Measurements from ENCODE around the gene ZNF521.

Gene ZNF521

DNA sequence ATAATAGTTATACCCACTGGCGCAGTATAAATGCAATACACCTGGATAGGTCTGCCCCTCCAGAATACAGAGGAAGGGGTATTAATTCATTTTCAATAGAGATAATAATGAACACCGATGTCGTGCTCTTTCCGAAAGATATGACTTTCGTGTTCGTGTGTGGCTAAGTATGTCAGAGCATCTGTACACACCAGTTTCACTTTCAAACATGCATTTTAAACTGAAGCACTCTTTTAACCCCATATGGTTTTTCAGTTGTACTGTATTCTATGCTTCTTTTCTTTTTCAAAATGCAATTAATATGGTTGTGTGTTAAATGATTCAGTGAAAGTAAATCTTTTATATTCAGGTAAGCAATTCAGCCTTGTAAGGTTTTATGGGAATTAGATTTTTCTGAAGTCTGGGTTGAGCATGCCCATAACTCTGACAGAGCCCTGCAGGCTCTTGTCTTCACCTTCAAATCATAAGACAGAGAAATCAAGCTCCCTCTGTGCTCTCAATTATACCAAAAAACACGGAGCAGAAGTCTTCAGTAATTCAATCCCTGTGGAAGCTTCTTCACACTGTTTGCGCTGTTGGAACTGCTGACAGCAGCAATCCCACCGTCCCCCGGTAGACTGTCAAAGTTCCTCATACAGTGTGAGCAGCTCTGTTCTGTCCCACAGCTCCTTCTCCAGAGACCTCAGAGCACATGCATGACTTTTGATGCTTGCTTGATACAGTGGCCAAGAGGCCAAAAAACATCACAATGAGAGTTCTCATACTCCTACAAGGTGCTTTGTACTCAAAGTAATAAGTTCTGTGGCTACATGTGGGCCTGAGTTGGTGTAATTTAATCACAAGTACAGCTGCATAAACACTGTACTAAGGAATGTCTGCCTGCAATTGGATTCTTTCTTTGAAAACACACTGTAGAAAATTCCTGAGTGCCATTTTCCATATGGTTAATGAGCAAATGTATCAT is 186.8 kb downstream of the ZNF521 start:
- DNase-seq: no peak

DNA sequence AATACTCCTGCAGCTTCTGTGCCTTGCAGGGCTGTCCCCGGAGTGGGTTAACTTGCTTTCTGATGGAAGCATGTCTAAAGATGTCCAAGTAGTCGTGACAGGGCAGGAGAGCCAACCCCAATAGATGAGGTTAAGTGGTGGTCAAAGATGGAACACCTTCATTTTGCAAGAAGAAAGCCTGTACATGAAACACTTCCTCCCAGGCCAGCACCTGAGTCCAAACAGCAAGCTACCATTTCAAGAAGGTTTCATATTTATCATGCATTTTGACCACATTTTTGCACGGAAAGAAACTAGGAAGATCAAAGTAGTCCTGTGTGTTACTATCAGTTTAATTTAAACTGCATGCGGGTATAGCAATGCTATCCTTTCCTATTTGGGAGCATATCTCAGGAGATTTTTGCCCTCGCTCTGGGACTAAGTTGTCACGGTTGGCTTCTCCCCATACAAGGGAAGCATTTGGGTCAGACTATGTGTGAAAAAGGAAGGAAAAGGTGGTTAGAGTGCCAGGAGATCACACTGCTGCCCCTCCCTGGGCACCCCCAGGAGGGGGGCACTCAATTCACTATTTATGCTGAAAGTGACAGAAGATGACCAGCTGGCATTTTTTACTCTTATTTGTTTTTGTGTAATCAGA is 187.6 kb downstream of the ZNF521 start:
- no peak for DNase-seq

GRCh38 chr18:25153426-25153825 is 198.5 kb downstream of the ZNF521 start:
- no peak for DNase-seq

- DNase-seq: no peak
Measured at GRCh38 chr18:25147877-25148488, 204.0 kb downstream of the ZNF521 start.

DNA sequence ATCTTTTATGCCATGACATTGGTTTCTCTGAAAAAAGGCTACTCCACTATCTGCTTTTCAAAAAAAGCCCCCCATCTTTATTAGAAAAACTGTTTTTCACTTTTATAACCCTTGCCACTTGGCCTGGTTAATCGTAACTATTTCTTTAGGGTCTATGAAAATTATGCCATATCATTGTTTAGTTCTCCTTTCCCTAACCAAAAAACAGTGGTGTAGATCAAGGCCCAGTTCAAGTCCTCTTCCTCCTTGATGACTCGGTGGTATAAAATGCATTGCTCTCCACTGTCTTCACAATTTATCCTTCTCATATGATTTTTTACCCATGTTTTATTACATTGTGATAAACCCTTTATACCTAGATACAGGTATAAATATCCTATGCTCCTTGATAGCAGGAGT is 205.5 kb downstream of the ZNF521 start:
- DNase-seq: no peak

- no peak for DNase-seq
Measured at GRCh38 chr18:25145731-25146511, 206.0 kb downstream of the ZNF521 start.

DNA sequence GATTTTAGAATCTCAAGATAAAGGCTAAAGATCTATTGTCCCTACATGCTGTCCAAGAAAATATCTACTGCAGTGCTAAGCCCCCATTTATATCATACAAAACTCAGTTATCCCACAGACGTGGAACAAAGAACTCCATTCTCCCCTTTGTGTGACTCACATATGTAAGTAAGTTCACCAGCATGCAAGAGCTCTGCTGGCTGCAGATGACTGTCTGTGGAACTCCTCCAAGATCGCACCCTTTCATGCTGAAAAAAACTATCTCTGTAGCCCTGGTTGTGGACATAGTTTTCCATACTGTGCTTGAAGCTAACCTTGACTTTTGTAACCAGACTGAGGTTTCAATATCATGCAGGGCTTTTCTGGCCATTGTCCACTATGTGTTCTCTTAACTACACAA is 207.1 kb downstream of the ZNF521 start:
- DNase-seq: no peak

DNA sequence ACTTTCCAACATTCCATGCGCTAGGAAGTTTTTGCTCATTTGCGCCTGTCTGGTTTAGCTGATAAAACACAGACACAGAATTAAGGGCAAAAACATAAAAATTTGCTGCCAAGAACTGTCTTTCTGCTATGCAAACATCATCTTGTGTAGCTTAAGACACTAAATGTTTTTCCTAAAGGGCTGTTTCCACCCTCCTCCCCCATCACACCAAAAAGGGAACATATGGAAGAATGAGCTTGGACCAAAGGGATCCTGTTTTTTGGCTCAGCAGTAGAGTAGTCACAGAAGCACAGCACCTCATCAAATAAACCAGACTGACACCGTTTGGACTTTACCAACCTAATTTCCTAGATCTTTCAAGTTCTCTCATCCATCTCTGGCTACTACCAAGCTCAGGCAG is 210.1 kb downstream of the ZNF521 start:
- no peak for DNase-seq

DNA sequence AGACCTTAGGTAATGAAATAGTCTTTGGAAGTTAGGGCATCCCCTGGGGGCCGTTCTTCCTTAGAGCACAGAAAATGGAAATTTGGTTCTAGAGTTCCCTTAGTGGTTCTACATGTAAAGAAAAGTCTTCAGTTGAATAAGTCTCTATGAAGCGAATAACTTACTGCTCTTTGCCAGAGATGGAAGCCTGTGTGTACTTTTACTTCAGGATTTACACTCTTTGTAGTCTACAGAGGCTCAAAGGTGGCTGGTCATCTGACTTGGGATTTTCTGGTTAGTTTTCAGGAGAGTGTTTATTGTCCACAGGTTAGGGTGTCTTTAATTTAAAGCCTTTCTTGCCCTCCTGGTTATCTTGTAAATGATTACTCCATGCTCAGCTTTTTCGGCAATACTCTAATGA is 210.6 kb downstream of the ZNF521 start:
- no peak for DNase-seq

DNA sequence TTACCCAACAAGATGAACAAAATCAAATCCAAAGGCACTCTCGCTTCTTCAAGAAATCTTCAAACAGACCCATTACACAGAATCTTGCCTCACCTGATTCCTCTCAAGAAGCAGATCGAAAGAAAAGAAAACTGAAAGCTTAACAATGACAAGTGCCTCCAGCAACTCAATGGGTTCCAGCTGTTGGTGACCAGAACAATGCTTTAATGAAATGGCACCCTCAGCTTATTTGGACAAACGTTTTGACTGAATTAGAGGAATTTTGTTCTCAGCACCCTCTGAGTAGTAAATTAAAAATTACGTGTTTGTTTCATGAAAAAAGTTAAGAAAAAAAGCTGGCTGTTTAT is 211.0 kb downstream of the ZNF521 start:
- no peak for DNase-seq

- DNase-seq: no peak
Measured at GRCh38 chr18:25140124-25140961, 211.6 kb downstream of the ZNF521 start.

- DNase-seq: no peak
Measured at GRCh38 chr18:25137197-25137472, 214.8 kb downstream of the ZNF521 start.

DNA sequence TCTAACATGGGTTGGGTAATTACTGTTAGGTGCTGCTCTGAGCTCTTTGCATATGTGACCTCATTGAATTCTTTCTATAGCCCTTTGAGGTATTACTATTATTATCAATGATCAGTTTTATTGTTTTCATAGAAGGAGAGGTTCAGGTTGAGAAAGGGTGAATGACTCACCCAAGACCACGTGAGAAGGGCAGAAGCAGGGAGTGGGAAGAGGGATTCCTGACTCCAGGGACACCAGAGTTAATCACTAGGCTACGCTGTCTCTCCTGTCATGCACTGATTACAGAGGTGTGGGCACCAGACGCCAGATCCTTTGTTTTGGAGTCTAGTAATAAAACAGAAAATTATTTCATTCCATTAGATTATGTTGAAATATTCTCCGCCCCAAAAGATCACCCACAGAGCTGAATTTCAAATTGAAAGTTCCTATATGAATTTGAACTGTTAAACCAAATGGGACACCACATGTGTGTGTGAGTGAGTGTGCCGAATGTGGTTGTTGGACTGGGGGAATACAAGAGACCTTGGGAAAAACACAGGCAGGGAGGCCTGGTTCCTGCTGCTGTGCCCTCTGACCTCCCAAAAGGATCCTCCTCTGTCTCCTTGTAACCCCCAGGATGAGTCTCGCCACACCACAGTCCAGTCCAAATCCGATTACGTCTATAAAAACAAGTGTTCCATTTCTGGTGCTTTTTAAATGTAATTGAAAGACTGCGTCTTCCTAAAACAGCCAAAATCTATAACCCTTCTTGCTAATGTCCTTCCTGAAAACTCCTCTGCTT is 215.4 kb downstream of the ZNF521 start:
- DNase-seq: no peak

DNA sequence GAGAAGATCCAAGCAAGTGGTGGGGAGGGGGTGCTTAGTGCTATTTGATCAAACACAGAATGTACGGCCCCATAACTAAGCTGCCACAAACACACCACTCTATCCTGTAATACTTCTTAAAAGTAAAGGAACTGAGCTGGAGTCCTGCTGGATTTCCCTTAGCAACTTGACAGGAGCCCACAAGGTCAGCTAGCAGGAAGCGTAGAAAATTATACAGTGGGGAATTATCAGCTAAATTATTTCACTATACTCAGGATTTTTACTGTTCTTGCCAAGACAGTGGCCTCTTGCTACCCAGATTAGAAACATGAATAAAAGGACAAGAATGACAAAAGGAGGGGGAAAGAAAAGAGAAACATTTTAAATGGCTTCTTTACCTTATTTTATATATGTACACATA is 217.1 kb downstream of the ZNF521 start:
- DNase-seq: no peak

DNA sequence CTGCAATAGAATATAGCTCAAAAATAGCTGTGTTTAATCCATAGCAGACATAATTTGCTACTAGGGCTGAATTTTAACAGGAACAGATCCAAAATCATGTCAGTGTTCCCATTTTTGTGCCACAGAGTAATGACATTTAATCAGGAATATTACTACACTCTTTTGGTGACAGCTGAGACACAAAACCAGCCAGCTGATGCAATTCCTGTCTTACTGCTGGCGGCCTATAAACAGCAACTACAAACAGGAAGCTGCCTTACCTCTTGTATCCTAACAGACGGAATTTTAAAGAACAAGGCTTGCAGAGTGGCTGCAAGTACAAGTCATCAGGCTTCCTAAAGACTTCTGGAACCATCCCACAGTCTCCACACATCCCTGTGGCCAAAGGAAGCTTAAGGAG is 218.1 kb downstream of the ZNF521 start:
- DNase-seq: no peak

DNA sequence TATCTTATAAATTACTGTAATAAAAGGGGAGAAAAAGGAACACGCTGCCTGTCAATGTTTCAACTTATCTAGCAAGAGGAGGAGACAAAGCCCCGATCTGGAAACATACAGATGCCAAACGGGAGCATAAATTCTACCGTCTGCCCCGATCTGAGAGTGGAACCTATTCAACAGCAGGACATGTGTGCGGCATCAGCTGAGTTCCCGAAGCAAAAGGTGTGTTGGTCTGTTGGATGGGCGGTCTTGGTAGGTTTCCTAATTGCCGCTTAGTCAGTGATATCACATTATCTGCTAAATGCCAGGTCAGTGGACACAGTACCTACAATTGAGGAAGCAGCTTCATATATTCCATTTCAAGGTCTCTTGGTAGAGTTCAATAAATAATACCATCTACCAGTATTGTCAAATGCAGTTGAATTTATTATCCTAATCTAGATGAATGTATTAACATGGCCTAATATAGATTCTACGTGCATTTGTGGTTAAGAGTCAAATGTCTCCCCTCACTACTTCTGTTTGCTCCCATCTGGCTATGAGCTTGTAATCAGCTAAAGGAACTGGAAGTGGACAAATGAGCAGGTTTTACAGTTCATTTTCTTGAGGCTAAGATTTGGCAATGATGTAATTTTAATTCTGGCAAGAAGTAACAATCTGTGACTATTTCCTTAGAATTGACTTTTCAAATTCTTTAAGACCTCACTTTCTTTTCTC is 219.0 kb downstream of the ZNF521 start:
- no peak for DNase-seq

GRCh38 chr18:25126751-25127150 is 225.2 kb downstream of the ZNF521 start:
- no peak for DNase-seq

DNA sequence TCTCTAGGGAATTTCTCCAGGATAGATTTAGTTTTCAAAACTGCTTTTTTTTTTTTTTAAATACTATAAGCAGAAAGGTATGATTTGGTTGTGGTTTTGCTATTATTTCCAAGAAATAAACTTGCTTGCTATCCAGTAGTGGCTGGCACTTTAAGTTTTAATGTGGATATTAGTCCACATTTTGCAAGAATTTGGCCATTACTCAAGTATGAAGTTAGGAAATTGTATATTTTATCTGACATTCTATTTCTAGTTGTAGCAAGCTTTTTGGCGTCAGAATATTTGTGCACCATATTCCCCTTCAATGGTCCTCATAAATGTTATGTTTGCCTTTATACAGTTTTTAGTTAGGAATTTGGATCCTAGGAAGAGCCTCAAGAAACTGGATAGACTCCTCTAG is 226.3 kb downstream of the ZNF521 start:
- no peak for DNase-seq

GRCh38 chr18:25123438-25124232 is 228.3 kb downstream of the ZNF521 start:
- DNase-seq: no peak

- DNase-seq: no peak
Measured at GRCh38 chr18:25121442-25121841, 230.5 kb downstream of the ZNF521 start.
